GM12878 (cell line): Measurements from ENCODE around the gene UGT1A6. TPM values are rescaled to one million over a fixed set of nuclear protein-coding genes. Genes with fewer than 3 reads are reported as not detected.

Source experiments
- ATAC-seq: fragments of 200-7000 bp; cut with Tn5 transposase; 3 replicates; pipeline ENCODE4 v1.9.1; 2020; ENCODE audit warnings: mild to moderate bottlenecking, moderate library complexity
- BruUV-seq: library from RNA; stranded (reverse); fragments of 400-500 nt; replicated peaks from 2 replicates; lab custom pipeline; 2021; lab: Mats Ljungman, UMichigan
- CTCF ChIA-PET: fragments of 300-600 bp; sonication (Branson Sonifier 250); formaldehyde crosslinking; extraction: SDS; loops from one replicate; lab custom pipeline; 2021; ENCODE audit warnings: inconsistent platforms; lab: Yijun Ruan, JAX
- POLR2A ChIA-PET: fragments of 350-600 bp; formaldehyde crosslinking; extraction: SDS; loops from one replicate; lab custom pipeline; 2021; ENCODE audit warnings: inconsistent platforms; lab: Charles Lee
- RAD21 ChIA-PET: fragments of 300-600 bp; sonication (Branson Sonifier 250); formaldehyde crosslinking; loops from one replicate; lab custom pipeline; 2023; ENCODE audit warnings: antibody characterized with exemption; ENCODE audit not compliant: unreplicated experiment; lab: Charles Lee
- SMC1A ChIA-PET: fragments of 300-600 bp; sonication (Branson Sonifier 250); formaldehyde crosslinking; loops from one replicate; lab custom pipeline; 2023; ENCODE audit not compliant: unreplicated experiment, uncharacterized antibody; lab: Charles Lee
- DNase-seq: peaks from one replicate; pipeline ENCODE4 v3.0.0-alpha.2; 2011; ENCODE audit warnings: low read depth, low spot score
- FAIRE-seq: peaks from 3 replicates; lab custom pipeline; 2011; peaks lifted over from hg19 to GRCh38; lab: Jason Lieb, UNC
- H2AFZ ChIP-seq: 2 replicates; pipeline ENCODE4 v1.6.0; 2011; ENCODE audit warnings: low read depth, low read length, control low read depth; ENCODE audit not compliant: control insufficient read depth
- H3K27ac ChIP-seq: 2 replicates; pipeline ENCODE4 v1.5.1; 2011; ENCODE audit warnings: control low read depth; ENCODE audit not compliant: control insufficient read depth, insufficient read depth
- H3K27me3 ChIP-seq, 2 experiments: replicated peaks in 1 of 2; 2 replicates each; pipeline versions ENCODE4 v1.6.0 to v1.6.1; 2011; ENCODE audit warnings: low read length in 1 of 2; ENCODE audit not compliant: control insufficient read depth in 2 of 2, insufficient read depth in 2 of 2
- H3K36me3 ChIP-seq, 2 experiments: 2 replicates each; pipeline ENCODE4 v1.5.1; 2011; ENCODE audit warnings: low read length in 1 of 2; ENCODE audit not compliant: control insufficient read depth in 2 of 2, insufficient read depth in 2 of 2
- H3K4me1 ChIP-seq: 2 replicates; pipeline ENCODE4 v1.6.1; 2011; ENCODE audit warnings: mild to moderate bottlenecking, low read length, moderate library complexity, mixed read lengths; ENCODE audit not compliant: control insufficient read depth, insufficient read depth
- H3K4me2 ChIP-seq: 2 replicates; pipeline ENCODE4 v1.6.0; 2011; ENCODE audit warnings: control low read depth; ENCODE audit not compliant: control insufficient read depth, insufficient read depth
- H3K4me3 ChIP-seq: fragments of 200-600 bp; sonication (generic); 2 replicates; pipeline ENCODE4 v1.5.1; 2016
- H3K79me2 ChIP-seq: 2 replicates; pipeline ENCODE4 v1.6.0; 2011; ENCODE audit warnings: low read length; ENCODE audit not compliant: control insufficient read depth, insufficient read depth
- H3K9ac ChIP-seq: 2 replicates; pipeline ENCODE4 v1.8.0; 2011; ENCODE audit warnings: low read length, control low read depth, mixed read lengths; ENCODE audit not compliant: control insufficient read depth, insufficient read depth
- H3K9me3 ChIP-seq: replicated peaks from 3 replicates; pipeline ENCODE4 v1.5.1; 2011; ENCODE audit warnings: mild to moderate bottlenecking, low read length; ENCODE audit not compliant: control insufficient read depth, insufficient read depth
- H4K20me1 ChIP-seq: 2 replicates; pipeline ENCODE4 v1.6.0; 2011; ENCODE audit not compliant: control insufficient read depth, insufficient read depth
- ATF3 ChIP-seq: IDR thresholded peaks from 2 replicates; pipeline ENCODE4 v1.6.1; 2011; ENCODE audit warnings: low read depth, mild to moderate bottlenecking, low read length, moderate library complexity, borderline replicate concordance; ENCODE audit errors: extremely low read depth
- BCLAF1 ChIP-seq: fragments of 450-650 bp; IDR thresholded peaks from 2 replicates; pipeline ENCODE4 v1.6.1; 2017; ENCODE audit warnings: antibody characterized with exemption, mild to moderate bottlenecking, moderate library complexity
- CBX5 ChIP-seq: sonication (generic); IDR thresholded peaks from 2 replicates; pipeline ENCODE4 v1.6.1; 2016; ENCODE audit warnings: low read depth, moderate library complexity, mild to moderate bottlenecking, inconsistent platforms
- FOS ChIP-seq: IDR thresholded peaks from 3 replicates; pipeline ENCODE4 v1.6.1; 2011; ENCODE audit warnings: borderline replicate concordance; ENCODE audit not compliant: insufficient read length; ENCODE audit errors: extremely low read depth
- HCFC1 ChIP-seq: fragments of 150-350 bp; IDR thresholded peaks from 2 replicates; pipeline ENCODE4 v1.6.1; 2014; ENCODE audit warnings: low read length
- JUND ChIP-seq: IDR thresholded peaks from 2 replicates; pipeline ENCODE4 v1.6.1; 2012; ENCODE audit warnings: low read depth, mild to moderate bottlenecking, low read length, improper control_type of control experiment, moderate library complexity
- MEF2B ChIP-seq: fragments of 450-650 bp; IDR thresholded peaks from 2 replicates; pipeline ENCODE4 v1.6.1; 2018; ENCODE audit warnings: mild to moderate bottlenecking, moderate library complexity; ENCODE audit not compliant: partially characterized antibody, poor library complexity, severe bottlenecking
- MYB ChIP-seq: fragments of 150-350 bp; IDR thresholded peaks from 2 replicates; pipeline ENCODE4 v1.6.1; 2014; ENCODE audit warnings: mild to moderate bottlenecking, low read depth, low read length, borderline replicate concordance
- NR2F1 ChIP-seq: fragments of 450-650 bp; conservative IDR thresholded peaks from 2 replicates; pipeline ENCODE4 v1.6.1; 2017; ENCODE audit warnings: mild to moderate bottlenecking
- PAX8 ChIP-seq: fragments of 450-650 bp; IDR thresholded peaks from 2 replicates; pipeline ENCODE4 v1.6.1; 2017; ENCODE audit warnings: mild to moderate bottlenecking, moderate library complexity
- RBBP5 ChIP-seq: fragments of 200-600 bp; sonication (generic); conservative IDR thresholded peaks from 2 replicates; pipeline ENCODE4 v1.6.1; 2016
- RCOR1 ChIP-seq: conservative IDR thresholded peaks from 2 replicates; pipeline ENCODE4 v1.6.1; 2012; ENCODE audit warnings: low read depth, low read length, improper control_type of control experiment
- RFX5 ChIP-seq: IDR thresholded peaks from 2 replicates; pipeline ENCODE4 v1.6.1; 2011; ENCODE audit warnings: low read depth, low read length, improper control_type of control experiment
- SP1 ChIP-seq: IDR thresholded peaks from one replicate; pipeline ENCODE4 v1.6.1; 2011; ENCODE audit warnings: low read depth, low read length
- SREBF1 ChIP-seq: IDR thresholded peaks from 2 replicates; pipeline ENCODE4 v1.6.1; 2012; ENCODE audit warnings: mild to moderate bottlenecking, low read length
- YY1 ChIP-seq: IDR thresholded peaks from 2 replicates; pipeline ENCODE4 v1.6.1; 2011; ENCODE audit warnings: low read depth, mild to moderate bottlenecking, low read length
- WGBS: methylation state at CpG from one replicate; pipeline ENCODE4 v1.1.6; 2016; ENCODE audit warnings: low lambda C conversion rate; ENCODE audit not compliant: insufficient replicate concordance, insufficient coverage; ENCODE audit errors: missing lambda C conversion rate; 5-methylcytosine and 5-hydroxymethylcytosine counted together
- in situ Hi-C: fragments of 300-500 bp; cut with MboI; formaldehyde crosslinking; loops from 9 replicates; pipeline ENCODE4 v1.14.3; 2018; ENCODE audit warnings: mixed read lengths
- intact Hi-C: fragments of 100-400 bp; cut with micrococcal nuclease; formaldehyde crosslinking; loops from one replicate; pipeline ENCODE4 v1.14.2; 2022; ENCODE audit not compliant: unreplicated experiment
- polyA plus RNA-seq, 11 experiments: library from polyadenylated mRNA; depleted of rRNA in 4 of 11; unstranded in 6 of 11; stranded (reverse) in 5 of 11; fragments of >200 nt; fragmentation: Nextera tagmentation in 4 of 11; fragmentation: Illumina TruSeq in 1 of 11; extraction: Ambion mirVana in 4 of 11; extraction: Trizol in 1 of 11; gene quantifications; 1 replicate in 1 of 11; 2 replicates in 10 of 11; pipeline versions ENCODE4 v1.2.1 to v1.2.3, GENCODE V29; 2011 to 2016; ENCODE audit warnings: inconsistent platforms in 2 of 11, missing spikeins in 2 of 11, low read depth in 1 of 11
- total RNA-seq, 4 experiments: library from RNA; depleted of rRNA in 3 of 4; stranded (reverse); fragments of >200 nt in 3 of 4; fragmentation: Illumina TruSeq in 1 of 4; extraction: Trizol in 1 of 4; gene quantifications; 2 replicates each; pipeline versions ENCODE4 v1.2.1 to v1.2.3, GENCODE V29; 2013 to 2021
- TF ChIP-seq, protein P1 (sequence below): fragments of 450-650 bp; formaldehyde crosslinking; IDR thresholded peaks from 2 replicates; pipeline ENCODE4 v1.4.0; 2020; ENCODE audit warnings: mild to moderate bottlenecking, moderate library complexity
- TF ChIP-seq, protein P2 (sequence below): IDR thresholded peaks from 2 replicates; pipeline ENCODE4 v1.6.1; 2011; ENCODE audit warnings: borderline replicate concordance, low read depth, mild to moderate bottlenecking, moderate library complexity, mixed read lengths, low read length; ENCODE audit not compliant: insufficient read depth; ENCODE audit errors: extremely low read length

Gene UGT1A6
- total and polyA plus RNA-seq, 10 of the 15 experiments (the other 5 are each of a cell fraction or from before 2014, with no cell fraction given), result not detected

- Histone ChIP-seq H3K27me3 (no peaks in the 10 kb centered on the region; a peak in 3 of 4 replicates), H3K4me3 (no peak overlapping the region), H3K9me3 (no peaks in the 10 kb centered on the region), H2AFZ (no peak overlapping the region), H3K79me2 (no peaks in the 10 kb centered on the region), H3K9ac (no peak overlapping the region), H3K4me2 (no peak overlapping the region), H3K27ac (no peak overlapping the region)
- RAD21 ChIA-PET, result no interaction called here
- no TSS peak for BruUV-seq
- FAIRE-seq (no peak), ATAC-seq (no peak)
- SMC1A ChIA-PET, result interaction anchor here (1.0 kb wide), 1 partner anchor 9 kb away, joined by 3 read pairs; no protein-coding TSS in a partner anchor
- intact Hi-C loops (no loop called here), in situ Hi-C loops (no loop called here)
- TF ChIP-seq RFX5 (no peak), CBX5 (no peak), BCLAF1 (no peak), MYB (no peak), NR2F1 (no peak), SP1 (no peak), MEF2B (no peak), RBBP5 (no peak), FOS (no peak), SREBF1 (no peak), JUND (no peak), YY1 (no peak), RCOR1 (no peak), ATF3 (no peak), HCFC1 (no peak), PAX8 (no peak)
- TF ChIP-seq, protein P1, sequence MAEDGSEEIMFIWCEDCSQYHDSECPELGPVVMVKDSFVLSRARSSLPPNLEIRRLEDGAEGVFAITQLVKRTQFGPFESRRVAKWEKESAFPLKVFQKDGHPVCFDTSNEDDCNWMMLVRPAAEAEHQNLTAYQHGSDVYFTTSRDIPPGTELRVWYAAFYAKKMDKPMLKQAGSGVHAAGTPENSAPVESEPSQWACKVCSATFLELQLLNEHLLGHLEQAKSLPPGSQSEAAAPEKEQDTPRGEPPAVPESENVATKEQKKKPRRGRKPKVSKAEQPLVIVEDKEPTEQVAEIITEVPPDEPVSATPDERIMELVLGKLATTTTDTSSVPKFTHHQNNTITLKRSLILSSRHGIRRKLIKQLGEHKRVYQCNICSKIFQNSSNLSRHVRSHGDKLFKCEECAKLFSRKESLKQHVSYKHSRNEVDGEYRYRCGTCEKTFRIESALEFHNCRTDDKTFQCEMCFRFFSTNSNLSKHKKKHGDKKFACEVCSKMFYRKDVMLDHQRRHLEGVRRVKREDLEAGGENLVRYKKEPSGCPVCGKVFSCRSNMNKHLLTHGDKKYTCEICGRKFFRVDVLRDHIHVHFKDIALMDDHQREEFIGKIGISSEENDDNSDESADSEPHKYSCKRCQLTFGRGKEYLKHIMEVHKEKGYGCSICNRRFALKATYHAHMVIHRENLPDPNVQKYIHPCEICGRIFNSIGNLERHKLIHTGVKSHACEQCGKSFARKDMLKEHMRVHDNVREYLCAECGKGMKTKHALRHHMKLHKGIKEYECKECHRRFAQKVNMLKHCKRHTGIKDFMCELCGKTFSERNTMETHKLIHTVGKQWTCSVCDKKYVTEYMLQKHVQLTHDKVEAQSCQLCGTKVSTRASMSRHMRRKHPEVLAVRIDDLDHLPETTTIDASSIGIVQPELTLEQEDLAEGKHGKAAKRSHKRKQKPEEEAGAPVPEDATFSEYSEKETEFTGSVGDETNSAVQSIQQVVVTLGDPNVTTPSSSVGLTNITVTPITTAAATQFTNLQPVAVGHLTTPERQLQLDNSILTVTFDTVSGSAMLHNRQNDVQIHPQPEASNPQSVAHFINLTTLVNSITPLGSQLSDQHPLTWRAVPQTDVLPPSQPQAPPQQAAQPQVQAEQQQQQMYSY (CRISPR knock-in tag), result no peak
- TF ChIP-seq, protein P2, sequence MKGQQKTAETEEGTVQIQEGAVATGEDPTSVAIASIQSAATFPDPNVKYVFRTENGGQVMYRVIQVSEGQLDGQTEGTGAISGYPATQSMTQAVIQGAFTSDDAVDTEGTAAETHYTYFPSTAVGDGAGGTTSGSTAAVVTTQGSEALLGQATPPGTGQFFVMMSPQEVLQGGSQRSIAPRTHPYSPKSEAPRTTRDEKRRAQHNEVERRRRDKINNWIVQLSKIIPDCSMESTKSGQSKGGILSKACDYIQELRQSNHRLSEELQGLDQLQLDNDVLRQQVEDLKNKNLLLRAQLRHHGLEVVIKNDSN, result no peak
- TF ChIP-seq, all 136 proteins: peak for 0
- no peaks in the 10 kb centered on the region for H4K20me1 ChIP-seq
- no peaks in the 10 kb centered on the region for H3K4me1 ChIP-seq
- no peak for DNase-seq
- ChIA-PET CTCF (no interaction called here), POLR2A (no interaction called here)
- no peaks in the 10 kb centered on the region for H3K36me3 ChIP-seq
- WGBS, result 34% methylated on average over 6 of the region's 6 CpGs
These were observed 128.1 kb downstream of the UGT1A6 start for GRCh38 chr2:233820774-233821105.
